HG03280 (cell line): ENCODE data around the gene AP2B1.
"Not testable (repeated sequence)": the region's sequence is repeated elsewhere in the genome, so short reads cannot be mapped to it uniquely, and the experiment has no call there.

ENCODE experiments used
- ATAC-seq: cut with Tn5 transposase; IDR thresholded peaks from one replicate; pipeline ENCODE4 v1.9.1; 2021; ENCODE audit warnings: mild to moderate bottlenecking, moderate library complexity; ENCODE audit not compliant: unreplicated experiment

AP2B1 gene

GRCh38 chr17:35587074-35587961 is at the start of gene AP2B1:
AP2B1 (plus strand) TSS chr17:35587322; CDS start chr17:35594031, 6,709 bp downstream.
- ATAC-seq: peak; percentile 93

- no peak for ATAC-seq
Observed at GRCh38 chr17:35537601-35538141, 49.5 kb upstream of the AP2B1 start, which contains the start of gene SLFN12L. SLFN12L (minus strand) TSS chr17:35537678; CDS start chr17:35522364, 15,314 bp downstream.

GRCh38 chr17:35539659-35540026 is 47.5 kb upstream of the AP2B1 start:
- no peak for ATAC-seq

GRCh38 chr17:35540589-35541404 is 46.3 kb upstream of the AP2B1 start:
- no peak for ATAC-seq

GRCh38 chr17:35541434-35541833 is 45.7 kb upstream of the AP2B1 start:
- ATAC-seq: no peak

GRCh38 chr17:35542990-35543389 is 44.1 kb upstream of the AP2B1 start:
- no peak for ATAC-seq

GRCh38 chr17:35543856-35544255 is 43.3 kb upstream of the AP2B1 start:
- no peak for ATAC-seq

GRCh38 chr17:35545150-35545549 is 42.0 kb upstream of the AP2B1 start:
- ATAC-seq: no peak

- ATAC-seq: no peak
Observed at GRCh38 chr17:35546487-35546886, 40.6 kb upstream of the AP2B1 start.

GRCh38 chr17:35548208-35548810 is 38.8 kb upstream of the AP2B1 start:
- no peak for ATAC-seq

GRCh38 chr17:35548978-35549377 is 38.1 kb upstream of the AP2B1 start:
- ATAC-seq: no peak

- ATAC-seq: no peak
Observed at GRCh38 chr17:35553310-35553709, 33.8 kb upstream of the AP2B1 start.

- no peak for ATAC-seq
Observed at GRCh38 chr17:35554668-35555067, 32.5 kb upstream of the AP2B1 start.

- ATAC-seq: no peak
Observed at GRCh38 chr17:35555691-35556090, 31.4 kb upstream of the AP2B1 start.

- ATAC-seq: no peak
Observed at GRCh38 chr17:35557353-35557752, 29.8 kb upstream of the AP2B1 start.

- ATAC-seq: no peak
Observed at GRCh38 chr17:35559495-35560210, 27.5 kb upstream of the AP2B1 start.

GRCh38 chr17:35560703-35561102 is 26.4 kb upstream of the AP2B1 start, which contains the start of gene SLFN14:
SLFN14 (minus strand) TSS chr17:35560819; CDS start chr17:35558062, 2,757 bp downstream.
- no peak for ATAC-seq

GRCh38 chr17:35563181-35563580 is 23.9 kb upstream of the AP2B1 start:
- ATAC-seq: not testable (repeated sequence)

- no peak for ATAC-seq
Observed at GRCh38 chr17:35566968-35567367, 20.2 kb upstream of the AP2B1 start.

GRCh38 chr17:35568561-35568960 is 18.6 kb upstream of the AP2B1 start:
- ATAC-seq: no peak
